ENCODE data around the gene XKR7. TPM values are rescaled to one million over a fixed set of nuclear protein-coding genes. Genes with fewer than 3 reads are reported as not detected.

XKR7 gene
- total RNA-seq, 1 donor from 2014 or later: 0.07 TPM

- Histone ChIP-seq H3K4me1 (peaks cover 6% of the 10 kb centered on the region), H3K4me3 (no peak overlapping the region), H3K36me3 (no peaks in the 10 kb centered on the region), H3K4me2 (no peak overlapping the region), H3K9me3 (ENCODE audit: low read depth) (no peaks in the 10 kb centered on the region), H4K20me1 (ENCODE audit: low read depth) (no peaks in the 10 kb centered on the region), H3K9ac (no peak overlapping the region), H3K27ac (no peak overlapping the region), H3F3A (ENCODE audit: low read depth) (no peaks in the 10 kb centered on the region), H2AFZ (replicated peaks) (no peak overlapping the region), H3K79me2 (ENCODE audit: low read depth) (no peaks in the 10 kb centered on the region), H3K27me3 (no peaks in the 10 kb centered on the region)
- TF ChIP-seq EZH2 (IDR thresholded peaks at IDR 0.05): no peak
- no peak for TF ChIP-seq CTCF (IDR thresholded peaks at IDR 0.05)
- TF ChIP-seq EZH2phosphoT487 (IDR thresholded peaks at IDR 0.05): no peak
- Mint-ChIP-seq H3K4me3 (no peak overlapping the region), H3K27me3 (ENCODE audit: insufficient read depth, low read depth) (peaks cover 4% of the 10 kb centered on the region), H3K4me1 (no peaks in the 10 kb centered on the region), H3K36me3 (no peaks in the 10 kb centered on the region), H3K27ac (no peak overlapping the region), H3K9me3 (no peaks in the 10 kb centered on the region)
- no peak for DNase-seq (ENCODE audit: low spot score)
Observed at GRCh38 chr20:31936420-31936819, 31.5 kb upstream of the XKR7 start.

- H3K4me3 Mint-ChIP-seq: no peak overlapping the region
- peaks cover 6% of the 10 kb centered on the region for H3K4me1 ChIP-seq
- no peak overlapping the region for H3K4me3 ChIP-seq
- peaks cover 6% of the 10 kb centered on the region for H3K27me3 Mint-ChIP-seq (ENCODE audit: insufficient read depth, low read depth)
- TF ChIP-seq EZH2 (IDR thresholded peaks at IDR 0.05): no peak
- no peaks in the 10 kb centered on the region for H3K9me3 Mint-ChIP-seq
- no peaks in the 10 kb centered on the region for H3K4me1 Mint-ChIP-seq
- H3F3A ChIP-seq (ENCODE audit: low read depth): no peaks in the 10 kb centered on the region
- no peak for DNase-seq (ENCODE audit: low spot score)
- no peak overlapping the region for H3K9ac ChIP-seq
- H3K36me3 ChIP-seq: no peaks in the 10 kb centered on the region
- no peak overlapping the region for H3K27ac ChIP-seq
- no peak overlapping the region for H3K27ac Mint-ChIP-seq
- no peak overlapping the region for H2AFZ ChIP-seq (replicated peaks)
- no peaks in the 10 kb centered on the region for H3K36me3 Mint-ChIP-seq
- no peaks in the 10 kb centered on the region for H3K9me3 ChIP-seq (ENCODE audit: low read depth)
- H3K79me2 ChIP-seq (ENCODE audit: low read depth): no peaks in the 10 kb centered on the region
- H3K4me2 ChIP-seq: no peak overlapping the region
- no peaks in the 10 kb centered on the region for H4K20me1 ChIP-seq (ENCODE audit: low read depth)
- H3K27me3 ChIP-seq: no peaks in the 10 kb centered on the region
Observed at GRCh38 chr20:31937820-31938219, 30.1 kb upstream of the XKR7 start.

- TF ChIP-seq EZH2 (IDR thresholded peaks at IDR 0.05) (no peak), CTCF (IDR thresholded peaks at IDR 0.05) (no peak)
- no peak overlapping the region for H2AFZ ChIP-seq (replicated peaks)
- peaks cover 6% of the 10 kb centered on the region for H3K27me3 Mint-ChIP-seq (ENCODE audit: insufficient read depth, low read depth)
- H3K4me3 ChIP-seq: no peak overlapping the region
- H3K9me3 ChIP-seq (ENCODE audit: low read depth): no peaks in the 10 kb centered on the region
- no peaks in the 10 kb centered on the region for H3K79me2 ChIP-seq (ENCODE audit: low read depth)
- H3K9me3 Mint-ChIP-seq: no peaks in the 10 kb centered on the region
- peak overlapping the region; percentile 5 for H3K9ac ChIP-seq
- peaks cover 7% of the 10 kb centered on the region for H3F3A ChIP-seq (ENCODE audit: low read depth)
- no peaks in the 10 kb centered on the region for H4K20me1 ChIP-seq (ENCODE audit: low read depth)
- no peaks in the 10 kb centered on the region for H3K27me3 ChIP-seq
- H3K36me3 Mint-ChIP-seq: peaks cover 4% of the 10 kb centered on the region
- peaks cover 6% of the 10 kb centered on the region for H3K4me1 ChIP-seq
- H3K27ac Mint-ChIP-seq: no peak overlapping the region
- H3K36me3 ChIP-seq: no peaks in the 10 kb centered on the region
- H3K4me3 Mint-ChIP-seq: no peak overlapping the region
- H3K4me1 Mint-ChIP-seq: no peaks in the 10 kb centered on the region
- no peak overlapping the region for H3K27ac ChIP-seq
- no peak overlapping the region for H3K4me2 ChIP-seq
- DNase-seq (ENCODE audit: low spot score): no peak
Observed at GRCh38 chr20:31939661-31940060, 28.3 kb upstream of the XKR7 start.

- H3K36me3 Mint-ChIP-seq: peaks cover 19% of the 10 kb centered on the region
- Histone ChIP-seq H3K4me1 (no peaks in the 10 kb centered on the region), H3F3A (ENCODE audit: low read depth) (peaks cover 7% of the 10 kb centered on the region), H4K20me1 (ENCODE audit: low read depth) (no peaks in the 10 kb centered on the region), H3K79me2 (ENCODE audit: low read depth) (peaks cover 3% of the 10 kb centered on the region), H3K4me2 (no peak overlapping the region), H3K9me3 (ENCODE audit: low read depth) (no peaks in the 10 kb centered on the region), H3K36me3 (peaks cover 6% of the 10 kb centered on the region), H3K27ac (no peak overlapping the region), H3K4me3 (no peak overlapping the region), H3K9ac (peak overlapping the region; percentile 13), H2AFZ (replicated peaks) (no peak overlapping the region), H3K27me3 (no peaks in the 10 kb centered on the region)
- no peaks in the 10 kb centered on the region for H3K4me1 Mint-ChIP-seq
- DNase-seq (ENCODE audit: low spot score): no peak
- no peaks in the 10 kb centered on the region for H3K9me3 Mint-ChIP-seq
- H3K27ac Mint-ChIP-seq: no peak overlapping the region
- TF ChIP-seq EZH2phosphoT487 (IDR thresholded peaks at IDR 0.05) (no peak), CTCF (IDR thresholded peaks at IDR 0.05) (no peak), EZH2 (IDR thresholded peaks at IDR 0.05) (no peak)
- peaks cover 3% of the 10 kb centered on the region for H3K27me3 Mint-ChIP-seq (ENCODE audit: insufficient read depth, low read depth)
- H3K4me3 Mint-ChIP-seq: no peak overlapping the region
Observed at GRCh38 chr20:31943052-31943471, 24.9 kb upstream of the XKR7 start.

Data from neural progenitor cell (in vitro differentiated cells).